Inferior parietal cortex (tissue), 1 donor: Measurements from ENCODE around the gene MPZ.
"Not testable (repeated sequence)": the region's sequence is repeated elsewhere in the genome, so short reads cannot be mapped to it uniquely, and the experiment has no call there.

ENCODE experiments used
- DNase-seq: peaks from one replicate; pipeline ENCODE4 v3.0.0-alpha.2; 2016; ENCODE audit errors: extremely low spot score

MPZ gene

DNA sequence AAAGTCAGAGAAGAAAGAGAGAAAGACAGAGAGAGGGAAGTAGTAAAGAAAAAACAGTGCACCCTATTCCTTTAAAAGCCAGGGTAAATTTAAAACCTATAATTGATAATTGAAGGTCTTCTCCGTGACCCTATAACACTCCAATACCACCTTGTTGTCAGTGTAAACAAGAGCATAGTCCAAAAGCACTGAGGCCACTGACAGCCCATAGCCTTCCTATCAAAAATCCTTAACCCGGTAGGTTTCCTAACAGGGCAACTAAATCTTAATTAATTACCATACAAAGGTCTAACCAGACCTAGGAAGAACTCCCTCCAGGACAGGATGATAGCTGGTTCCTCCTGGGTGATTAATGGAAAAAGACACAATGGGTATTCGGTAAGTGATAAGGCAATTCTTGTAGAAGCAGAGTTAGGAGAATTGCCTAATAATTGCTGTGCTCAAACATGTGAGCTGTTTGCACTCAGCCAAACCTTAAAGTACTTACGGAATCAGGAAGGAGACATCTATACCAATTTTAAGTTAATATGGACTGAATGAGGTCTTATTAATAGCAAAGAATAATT, 53.7 kb downstream of the MPZ start:
- DNase-seq: not testable (repeated sequence)

DNA sequence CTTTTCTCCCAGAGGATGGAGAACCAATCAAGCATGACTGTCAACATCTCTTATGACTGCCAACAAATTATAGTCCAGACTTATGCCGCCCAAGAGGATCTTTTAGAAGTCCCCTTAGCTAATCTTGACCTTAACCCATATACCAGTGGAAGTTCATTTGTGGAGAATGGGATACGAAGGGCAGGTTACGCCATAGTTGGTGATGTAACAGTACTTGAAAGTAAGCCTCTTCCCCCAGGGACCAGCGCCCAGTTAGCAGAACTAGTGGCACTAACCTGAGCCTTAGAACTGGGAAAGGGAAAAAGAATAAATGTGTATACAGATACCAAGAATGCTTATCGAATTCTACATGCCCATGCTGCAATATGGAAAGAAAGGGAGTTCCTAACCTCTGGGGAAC, 54.5 kb downstream of the MPZ start:
- not testable (repeated sequence) for DNase-seq
